Osteocyte (in vitro differentiated cells): ENCODE results near the gene RPS6KC1. TPM values are rescaled to one million over a fixed set of nuclear protein-coding genes. Genes with fewer than 3 reads are reported as not detected.

Experiments used
- DNase-seq: peaks from one replicate; pipeline ENCODE4 v3.0.0; 2021; ENCODE audit warnings: mixed read lengths; ENCODE audit not compliant: unreplicated experiment; ENCODE audit errors: extremely low spot score
- H3K27ac Mint-ChIP-seq: one replicate; pipeline ENCODE4 v1.8.0; 2021; ENCODE audit warnings: mild to moderate bottlenecking, mixed read lengths; ENCODE audit not compliant: unreplicated experiment
- H3K27me3 Mint-ChIP-seq: one replicate; pipeline ENCODE4 v1.8.0; 2021; ENCODE audit warnings: mixed read lengths; ENCODE audit not compliant: unreplicated experiment
- H3K36me3 Mint-ChIP-seq: one replicate; pipeline ENCODE4 v1.8.0; 2021; ENCODE audit warnings: mixed read lengths; ENCODE audit not compliant: unreplicated experiment
- H3K4me1 Mint-ChIP-seq: one replicate; pipeline ENCODE4 v1.8.0; 2021; ENCODE audit warnings: mixed read lengths; ENCODE audit not compliant: unreplicated experiment
- H3K4me3 Mint-ChIP-seq: one replicate; pipeline ENCODE4 v1.8.0; 2021; ENCODE audit warnings: mild to moderate bottlenecking, moderate library complexity, mixed read lengths; ENCODE audit not compliant: unreplicated experiment
- H3K9me3 Mint-ChIP-seq: one replicate; pipeline ENCODE4 v1.8.0; 2021; ENCODE audit warnings: mixed read lengths; ENCODE audit not compliant: unreplicated experiment
- CTCF ChIP-seq: fragments of 200-600 bp; sonication (generic); IDR thresholded peaks from 2 replicates; pipeline ENCODE4 v1.5.0; 2021; ENCODE audit warnings: antibody characterized with exemption, mild to moderate bottlenecking, moderate library complexity
- total RNA-seq: library from RNA; stranded (reverse); gene quantifications from 2 replicates; pipeline ENCODE4 v1.2.1, GENCODE V29; 2021

Gene RPS6KC1
- total RNA-seq, 1 donor from 2014 or later = 19.6 TPM

GRCh38 chr1:213250446-213250845, 199.4 kb downstream of the RPS6KC1 start:
- Mint-ChIP-seq H3K9me3 (no peaks in the 10 kb centered on the region), H3K36me3 (peaks cover 10% of the 10 kb centered on the region), H3K4me1 (peaks cover 7% of the 10 kb centered on the region), H3K4me3 (no peak overlapping the region), H3K27ac (no peak overlapping the region), H3K27me3 (no peaks in the 10 kb centered on the region)
- no peak for DNase-seq
- no peak for TF ChIP-seq CTCF

GRCh38 chr1:213251972-213252371, 200.9 kb downstream of the RPS6KC1 start:
- Mint-ChIP-seq H3K4me1 (peaks cover 4% of the 10 kb centered on the region), H3K36me3 (peaks cover 8% of the 10 kb centered on the region), H3K27ac (no peak overlapping the region), H3K9me3 (no peaks in the 10 kb centered on the region), H3K27me3 (no peaks in the 10 kb centered on the region), H3K4me3 (no peak overlapping the region)
- no peak for TF ChIP-seq CTCF
- no peak for DNase-seq

- Mint-ChIP-seq H3K4me1 (peaks cover 4% of the 10 kb centered on the region), H3K27me3 (no peaks in the 10 kb centered on the region), H3K36me3 (peaks cover 4% of the 10 kb centered on the region), H3K27ac (no peak overlapping the region), H3K9me3 (no peaks in the 10 kb centered on the region), H3K4me3 (no peak overlapping the region)
- TF ChIP-seq CTCF = no peak
- DNase-seq = no peak
Observed at GRCh38 chr1:213256438-213257087, 205.5 kb downstream of the RPS6KC1 start.

GRCh38 chr1:213260311-213261075, 209.5 kb downstream of the RPS6KC1 start:
- TF ChIP-seq CTCF = no peak
- DNase-seq = no peak
- Mint-ChIP-seq H3K27ac (no peak overlapping the region), H3K9me3 (no peaks in the 10 kb centered on the region), H3K4me3 (no peak overlapping the region), H3K4me1 (no peaks in the 10 kb centered on the region), H3K36me3 (peaks cover 11% of the 10 kb centered on the region), H3K27me3 (no peaks in the 10 kb centered on the region)

- Mint-ChIP-seq H3K4me3 (no peak overlapping the region), H3K4me1 (peaks cover 2% of the 10 kb centered on the region)
Observed at GRCh38 chr1:213264531-213264930, 213.5 kb downstream of the RPS6KC1 start.

More at GRCh38 chr1:213264531-213264930, 213.5 kb downstream of the RPS6KC1 start:
- Mint-ChIP-seq H3K27ac (no peak overlapping the region), H3K36me3 (peaks cover 27% of the 10 kb centered on the region), H3K9me3 (peaks cover 9% of the 10 kb centered on the region), H3K27me3 (no peaks in the 10 kb centered on the region)
- no peak for DNase-seq
- TF ChIP-seq CTCF = no peak
